ENCODE data around the gene IGF2BP3.

- no peak for TF ChIP-seq CTCF (IDR thresholded peaks at IDR 0.05)
- TF ChIP-seq EZH2 (IDR thresholded peaks at IDR 0.05), result no peak
Measured at GRCh38 chr7:23472046-23472445, 1.8 kb upstream of the IGF2BP3 start.

Measured in neural progenitor cell (in vitro differentiated cells).